GM12891 (cell line): Measurements from ENCODE around the gene SMARCC1.

Experiments
- POLR2A ChIP-seq: IDR thresholded peaks from 2 replicates; pipeline ENCODE4 v1.6.1; 2011; ENCODE audit warnings: low read depth, low read length, control low read depth
- POLR2AphosphoS5 ChIP-seq: IDR thresholded peaks from 2 replicates; pipeline ENCODE4 v1.6.1; 2011; ENCODE audit warnings: low read depth, low read length, control low read depth
- SPI1 ChIP-seq: IDR thresholded peaks from 2 replicates; pipeline ENCODE4 v1.6.1; 2011; ENCODE audit warnings: low read depth, low read length, control low read depth
- TAF1 ChIP-seq: IDR thresholded peaks from 2 replicates; pipeline ENCODE4 v1.6.1; 2011; ENCODE audit warnings: low read depth, low read length, control low read depth

GRCh38 chr3:47781685-47782445 is at the start of gene SMARCC1:
- peak; percentile 78; the same call in 1 of the 2 replicates for TF ChIP-seq POLR2AphosphoS5
- peak; percentile 72 for TF ChIP-seq POLR2A
- TF ChIP-seq TAF1 = peak; percentile 22; the same call in 1 of the 2 replicates
- 0 out of 2 replicates have a peak, but pooled peaks have one; percentile 31 for TF ChIP-seq SPI1
